Lung (tissue), 12 donors: ENCODE results near the gene GCNT1. TPM values are rescaled to one million over a fixed set of nuclear protein-coding genes. Genes with fewer than 3 reads are reported as not detected.
"Not testable (repeated sequence)": the region's sequence is repeated elsewhere in the genome, so short reads cannot be mapped to it uniquely, and the experiment has no call there.

ENCODE experiments used
- ATAC-seq: fragments of 200-7000 bp; cut with Tn5 transposase; one replicate; pipeline ENCODE4 v1.9.1; 2020; ENCODE audit warnings: moderate number of reproducible peaks; ENCODE audit not compliant: insufficient read depth, low FRiP score
- DNase-seq, 3 donors: peaks; one replicate each; pipeline ENCODE4 v3.0.0-alpha.2; 2013 to 2017
- H3K27ac ChIP-seq, 2 donors: one replicate each; pipeline ENCODE4 v1.5.1; 2013; ENCODE audit warnings: mild to moderate bottlenecking in 2 of 2, moderate library complexity in 2 of 2, control low read depth in 1 of 2, inconsistent platforms in 1 of 2, low read depth in 1 of 2, low read length in 1 of 2
- H3K27me3 ChIP-seq, 3 donors: one replicate each; pipeline ENCODE4 v1.5.1; 2013; ENCODE audit warnings: low read length in 2 of 3; ENCODE audit not compliant: control insufficient read depth in 3 of 3, insufficient read depth in 3 of 3
- H3K36me3 ChIP-seq, 4 donors: one replicate each; pipeline ENCODE4 v1.5.1; 2013; ENCODE audit warnings: low read length in 4 of 4, mild to moderate bottlenecking in 1 of 4, moderate library complexity in 1 of 4; ENCODE audit not compliant: control insufficient read depth in 4 of 4, insufficient read depth in 4 of 4
- H3K4me1 ChIP-seq, 5 donors: one replicate each; pipeline ENCODE4 v1.5.1; 2013; ENCODE audit warnings: low read length in 5 of 5, mild to moderate bottlenecking in 2 of 5, moderate library complexity in 1 of 5; ENCODE audit not compliant: control insufficient read depth in 5 of 5, insufficient read depth in 5 of 5
- H3K4me3 ChIP-seq: one replicate; pipeline ENCODE4 v1.5.1; 2013; ENCODE audit warnings: mild to moderate bottlenecking, control low read depth, moderate library complexity
- H3K9ac ChIP-seq, 2 donors: one replicate each; pipeline ENCODE4 v1.5.1; 2013; ENCODE audit warnings: low read length in 2 of 2, control low read depth in 1 of 2; ENCODE audit not compliant: insufficient read depth in 1 of 2
- H3K9me3 ChIP-seq, 4 donors: one replicate each; pipeline ENCODE4 v1.5.1; 2013; ENCODE audit warnings: low read length in 3 of 4, mild to moderate bottlenecking in 1 of 4, moderate library complexity in 1 of 4; ENCODE audit not compliant: control insufficient read depth in 4 of 4, insufficient read depth in 3 of 4
- WGBS, 2 donors: extraction: QIAGEN DNeasy Blood & Tissue Kit; methylation state at CpG; one replicate each; pipeline ENCODE4 v1.1.7; 2013; 5-methylcytosine and 5-hydroxymethylcytosine counted together
- polyA plus RNA-seq, 2 donors: library from polyadenylated mRNA; stranded (reverse); fragments of 200-250 nt; gene quantifications; one replicate each; pipeline ENCODE4 v1.2.1, GENCODE V29; 2013
- total RNA-seq, 2 donors: library from RNA; depleted of rRNA in 1 of 2; stranded (reverse); fragments of >200 nt in 1 of 2; gene quantifications; one replicate each; pipeline ENCODE4 v1.2.1, GENCODE V29; 2014 to 2021
- TF ChIP-seq, protein P1 (sequence below): IDR thresholded peaks from 2 replicates; pipeline ENCODE4 v1.5.1; 2012; ENCODE audit warnings: mild to moderate bottlenecking; ENCODE audit errors: control extremely low read depth, extremely low read depth
- donor health status: control.
- donor health status: control.
- donor health status: Bipolar disorder and iron deficiency.
- donor health status: healthy.
- donor health status: DM: yes; HTN: yes; CAD: no.

The GCNT1 gene
- total and polyA plus RNA-seq, 4 donors = 1.5 to 14.7 (median 7.5) TPM

DNA sequence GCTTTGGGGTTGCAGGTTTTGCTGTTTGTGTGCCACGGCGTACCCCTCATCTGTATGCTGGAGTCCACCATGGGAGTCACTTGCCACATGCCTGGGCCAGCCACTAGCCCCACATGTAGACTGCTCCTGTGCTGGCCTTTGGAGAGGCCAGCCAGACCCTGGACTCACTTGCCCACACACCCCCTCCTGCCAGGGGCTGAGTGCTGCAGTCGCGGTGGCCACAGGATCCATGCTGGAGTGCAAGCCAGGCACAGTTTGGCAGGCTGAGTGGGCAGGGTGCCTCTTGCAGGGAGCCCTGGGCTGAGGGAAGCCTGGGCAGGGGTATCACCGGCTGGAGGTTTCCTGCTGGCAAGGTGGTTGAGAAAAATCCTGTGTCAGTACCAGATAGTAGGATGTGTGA is 25.6 kb upstream of the GCNT1 start:
- ATAC-seq = no peak
- WGBS, 2 donors = 91 to 92% methylated on average over 5 of the region's 5 CpGs
- DNase-seq = no peak

GRCh38 chr9:76433836-76434235 is 25.1 kb upstream of the GCNT1 start:
- H3K4me1 ChIP-seq = no peaks in the 10 kb centered on the region
- H3K4me3 ChIP-seq = no peak overlapping the region
- no peak overlapping the region for H3K27ac ChIP-seq
- 81 to 88% methylated on average over 3 of the region's 3 CpGs for WGBS, 2 donors
- no peak overlapping the region for H3K9ac ChIP-seq
- no peaks in the 10 kb centered on the region for H3K36me3 ChIP-seq
- ATAC-seq (no peak), DNase-seq (no peak)
- TF ChIP-seq, protein P1, sequence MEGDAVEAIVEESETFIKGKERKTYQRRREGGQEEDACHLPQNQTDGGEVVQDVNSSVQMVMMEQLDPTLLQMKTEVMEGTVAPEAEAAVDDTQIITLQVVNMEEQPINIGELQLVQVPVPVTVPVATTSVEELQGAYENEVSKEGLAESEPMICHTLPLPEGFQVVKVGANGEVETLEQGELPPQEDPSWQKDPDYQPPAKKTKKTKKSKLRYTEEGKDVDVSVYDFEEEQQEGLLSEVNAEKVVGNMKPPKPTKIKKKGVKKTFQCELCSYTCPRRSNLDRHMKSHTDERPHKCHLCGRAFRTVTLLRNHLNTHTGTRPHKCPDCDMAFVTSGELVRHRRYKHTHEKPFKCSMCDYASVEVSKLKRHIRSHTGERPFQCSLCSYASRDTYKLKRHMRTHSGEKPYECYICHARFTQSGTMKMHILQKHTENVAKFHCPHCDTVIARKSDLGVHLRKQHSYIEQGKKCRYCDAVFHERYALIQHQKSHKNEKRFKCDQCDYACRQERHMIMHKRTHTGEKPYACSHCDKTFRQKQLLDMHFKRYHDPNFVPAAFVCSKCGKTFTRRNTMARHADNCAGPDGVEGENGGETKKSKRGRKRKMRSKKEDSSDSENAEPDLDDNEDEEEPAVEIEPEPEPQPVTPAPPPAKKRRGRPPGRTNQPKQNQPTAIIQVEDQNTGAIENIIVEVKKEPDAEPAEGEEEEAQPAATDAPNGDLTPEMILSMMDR = no peak
- no peaks in the 10 kb centered on the region for H3K27me3 ChIP-seq
- H3K9me3 ChIP-seq = no peaks in the 10 kb centered on the region

More for the DNA sequence above, 25.6 kb upstream of the GCNT1 start:
- no peaks in the 10 kb centered on the region for H3K27me3 ChIP-seq
- TF ChIP-seq, protein P1 = no peak
- no peaks in the 10 kb centered on the region for H3K9me3 ChIP-seq
- no peaks in the 10 kb centered on the region for H3K36me3 ChIP-seq
- no peak overlapping the region for H3K9ac ChIP-seq
- no peak overlapping the region for H3K27ac ChIP-seq
- no peaks in the 10 kb centered on the region for H3K4me1 ChIP-seq
- H3K4me3 ChIP-seq = no peak overlapping the region

DNA sequence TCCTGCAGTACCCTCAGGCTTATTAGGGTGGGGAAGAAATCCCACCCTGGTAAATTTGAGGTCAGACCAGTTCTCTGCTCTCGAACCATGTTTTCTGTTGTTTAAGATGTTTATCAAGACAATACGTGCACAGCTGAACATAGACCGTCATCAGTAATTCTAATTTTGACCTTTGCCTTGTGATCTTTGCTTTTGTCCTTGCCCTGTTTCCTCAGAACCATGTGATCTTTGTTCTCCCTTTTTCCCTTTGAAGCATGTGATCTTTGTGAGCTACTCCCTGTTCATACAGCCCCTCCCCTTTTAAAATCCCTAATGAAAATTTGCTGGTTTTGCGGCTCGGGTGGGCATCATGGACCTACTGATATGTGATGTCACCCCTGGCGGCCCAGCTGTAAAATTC is 24.1 kb upstream of the GCNT1 start:
- DNase-seq, H3K4me1 ChIP-seq, H3K27me3 ChIP-seq, H3K36me3 ChIP-seq, H3K27ac ChIP-seq, ATAC-seq, H3K4me3 ChIP-seq, H3K9ac ChIP-seq, H3K9me3 ChIP-seq: not testable (repeated sequence)
- 91 to 98% methylated on average over 6 of the region's 6 CpGs for WGBS, 2 donors

DNA sequence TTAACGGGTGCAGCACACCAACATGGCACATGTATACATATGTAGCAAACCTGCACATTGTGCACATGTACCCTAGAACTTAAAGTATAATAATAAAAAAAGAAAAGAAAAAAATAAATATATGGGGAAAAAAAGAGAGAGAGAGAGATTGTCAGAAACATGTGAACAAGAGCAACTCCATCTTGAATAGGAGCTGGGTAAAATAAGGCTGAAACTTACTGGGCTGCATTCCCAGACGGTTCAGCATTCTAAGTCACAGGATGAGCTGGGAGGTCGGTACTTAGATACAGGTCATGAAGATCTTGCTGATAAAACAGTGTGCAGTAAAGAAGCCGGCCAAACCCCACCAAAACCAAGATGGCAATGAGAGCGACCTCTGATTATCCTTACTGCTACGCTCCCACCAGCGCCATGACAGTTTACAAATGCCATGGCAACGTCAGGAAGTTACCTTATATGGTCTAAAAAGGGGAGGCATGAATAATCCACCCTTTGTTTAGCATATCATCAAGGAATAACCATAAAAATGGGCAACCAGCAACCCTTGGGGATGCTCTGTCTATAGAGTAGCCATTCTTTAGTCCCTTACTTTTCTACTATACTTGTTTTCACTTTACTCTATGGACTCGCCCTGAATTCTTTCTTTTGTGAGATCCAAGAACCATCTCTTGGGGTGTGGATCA is 21.8 kb upstream of the GCNT1 start:
- H3K36me3 ChIP-seq, H3K27me3 ChIP-seq, H3K9me3 ChIP-seq, H3K4me3 ChIP-seq, ATAC-seq, DNase-seq, H3K4me1 ChIP-seq, H3K27ac ChIP-seq, H3K9ac ChIP-seq: not testable (repeated sequence)
- 83 to 92% methylated on average over 9 of the region's 9 CpGs for WGBS, 2 donors
